ENCODE measurements around the gene ORC1. TPM values are rescaled to one million over a fixed set of nuclear protein-coding genes. Genes with fewer than 3 reads are reported as not detected.

The ORC1 gene
- total RNA-seq, 1 donor from 2014 or later, result not detected

DNA sequence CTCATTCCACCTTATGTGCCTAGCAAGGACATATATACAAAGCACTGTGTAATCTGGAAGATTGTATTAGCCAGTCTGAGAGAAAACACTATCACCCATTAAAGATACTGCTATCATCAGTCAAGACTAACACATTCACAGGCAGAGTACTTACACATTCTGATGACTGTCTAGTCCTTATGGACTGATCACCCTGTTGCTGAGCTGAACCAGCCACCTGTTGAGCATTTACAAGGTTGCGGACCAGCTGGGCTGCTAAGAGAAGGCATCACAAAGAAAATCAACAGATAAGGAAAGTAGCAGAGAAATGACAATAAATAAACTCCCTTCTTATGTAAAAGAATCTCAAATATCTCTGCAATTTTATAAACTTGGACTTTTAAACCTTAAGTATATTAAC lies 31.0 kb upstream of the ORC1 start:
- H3K36me3 ChIP-seq, result peaks cover 40 to 78% of the 10 kb centered on the region in 2 donors
- H3K27me3 ChIP-seq, result no peaks in the 10 kb centered on the region
- no peak overlapping the region for H3K4me3 ChIP-seq
- DNase-seq (ENCODE audit: low spot score in 2 of 2), result no peak
- intact Hi-C loops (cut with DNase I), result no loop called here
- TF ChIP-seq, protein P1, sequence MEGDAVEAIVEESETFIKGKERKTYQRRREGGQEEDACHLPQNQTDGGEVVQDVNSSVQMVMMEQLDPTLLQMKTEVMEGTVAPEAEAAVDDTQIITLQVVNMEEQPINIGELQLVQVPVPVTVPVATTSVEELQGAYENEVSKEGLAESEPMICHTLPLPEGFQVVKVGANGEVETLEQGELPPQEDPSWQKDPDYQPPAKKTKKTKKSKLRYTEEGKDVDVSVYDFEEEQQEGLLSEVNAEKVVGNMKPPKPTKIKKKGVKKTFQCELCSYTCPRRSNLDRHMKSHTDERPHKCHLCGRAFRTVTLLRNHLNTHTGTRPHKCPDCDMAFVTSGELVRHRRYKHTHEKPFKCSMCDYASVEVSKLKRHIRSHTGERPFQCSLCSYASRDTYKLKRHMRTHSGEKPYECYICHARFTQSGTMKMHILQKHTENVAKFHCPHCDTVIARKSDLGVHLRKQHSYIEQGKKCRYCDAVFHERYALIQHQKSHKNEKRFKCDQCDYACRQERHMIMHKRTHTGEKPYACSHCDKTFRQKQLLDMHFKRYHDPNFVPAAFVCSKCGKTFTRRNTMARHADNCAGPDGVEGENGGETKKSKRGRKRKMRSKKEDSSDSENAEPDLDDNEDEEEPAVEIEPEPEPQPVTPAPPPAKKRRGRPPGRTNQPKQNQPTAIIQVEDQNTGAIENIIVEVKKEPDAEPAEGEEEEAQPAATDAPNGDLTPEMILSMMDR (IDR thresholded peaks at IDR 0.05), result no peak
- no peaks in the 10 kb centered on the region for H3K4me1 ChIP-seq
- H3K9me3 ChIP-seq, result no peaks in the 10 kb centered on the region
- H3K27ac ChIP-seq, result no peak overlapping the region

DNA sequence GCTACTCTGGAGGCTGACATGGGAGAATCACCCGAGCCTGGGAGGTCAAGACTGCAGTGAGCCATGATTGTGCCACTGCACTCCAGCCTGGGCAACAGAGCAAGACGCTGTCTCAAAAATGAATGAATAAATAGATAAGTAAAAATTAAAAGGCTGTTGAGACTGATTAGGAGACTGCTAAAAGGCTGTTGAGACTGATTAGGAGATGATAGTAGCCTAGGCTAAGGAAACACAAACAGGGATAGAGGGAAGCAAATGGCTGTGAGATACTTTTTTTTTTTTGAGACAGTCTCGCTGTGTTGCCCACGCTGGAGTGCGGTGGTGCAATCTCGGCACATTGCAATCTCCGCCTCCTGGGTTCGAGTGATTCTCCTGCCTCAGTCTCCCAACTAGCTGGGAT lies 28.6 kb upstream of the ORC1 start:
- Histone ChIP-seq H3K27me3 (no peaks in the 10 kb centered on the region), H3K36me3 (peaks cover 41 to 78% of the 10 kb centered on the region in 2 donors), H3K4me1 (no peaks in the 10 kb centered on the region), H3K9me3 (no peaks in the 10 kb centered on the region), H3K4me3 (no peak overlapping the region), H3K27ac (no peak overlapping the region)
- no peak for DNase-seq (ENCODE audit: low spot score in 2 of 2)
- intact Hi-C loops (cut with DNase I), result no loop called here
- TF ChIP-seq, protein P1 (IDR thresholded peaks at IDR 0.05), result no peak

DNA sequence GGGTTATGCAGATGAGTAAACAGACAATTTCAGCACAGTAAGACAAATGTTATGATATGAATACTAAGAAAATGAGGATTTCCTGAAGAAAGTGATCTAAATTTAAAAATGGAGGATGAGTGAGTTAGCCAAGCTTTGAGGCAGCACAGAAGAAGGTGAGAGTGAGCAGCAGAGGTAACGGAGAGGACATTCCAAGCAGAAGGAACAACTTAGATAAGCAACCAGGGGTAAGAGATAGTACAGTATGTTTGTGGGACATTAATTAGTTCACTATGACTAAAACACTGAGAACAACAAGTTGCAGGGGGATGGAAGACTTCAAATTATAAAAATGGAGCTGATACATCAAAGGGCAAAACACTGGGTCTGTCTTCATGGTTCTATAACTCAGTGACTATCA lies 22.9 kb upstream of the ORC1 start:
- TF ChIP-seq, protein P1 (IDR thresholded peaks at IDR 0.05), result no peak
- Histone ChIP-seq H3K4me3 (no peak overlapping the region), H3K27me3 (no peaks in the 10 kb centered on the region), H3K9me3 (no peaks in the 10 kb centered on the region), H3K36me3 (peaks cover 27 to 54% of the 10 kb centered on the region in 2 donors), H3K27ac (no peak overlapping the region), H3K4me1 (no peaks in the 10 kb centered on the region)
- no peak for DNase-seq (ENCODE audit: low spot score in 2 of 2)
- intact Hi-C loops (cut with DNase I), result no loop called here

DNA sequence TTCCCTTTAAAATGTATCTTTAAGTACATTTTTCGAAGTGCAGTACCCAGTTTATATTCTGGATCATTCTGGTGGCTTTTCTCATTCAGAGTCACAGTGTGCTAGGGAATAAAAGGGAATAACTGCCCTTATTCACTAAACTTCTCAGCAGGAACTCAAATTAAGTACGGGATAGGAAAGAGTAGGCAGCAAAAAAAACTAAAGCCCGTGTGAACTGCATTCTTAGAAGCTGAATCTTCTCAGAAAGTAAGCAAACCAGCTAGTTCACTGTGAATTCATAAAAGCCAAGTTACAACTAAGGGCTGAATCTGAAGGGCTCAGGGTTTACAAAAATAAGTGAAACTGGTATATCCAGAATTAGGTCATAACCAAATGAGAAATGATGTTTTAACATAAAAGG lies 22.1 kb upstream of the ORC1 start:
- TF ChIP-seq, protein P1 (IDR thresholded peaks at IDR 0.05), result no peak
- peaks cover 26 to 53% of the 10 kb centered on the region in 2 donors for H3K36me3 ChIP-seq
- intact Hi-C loops (cut with DNase I), result no loop called here

DNA sequence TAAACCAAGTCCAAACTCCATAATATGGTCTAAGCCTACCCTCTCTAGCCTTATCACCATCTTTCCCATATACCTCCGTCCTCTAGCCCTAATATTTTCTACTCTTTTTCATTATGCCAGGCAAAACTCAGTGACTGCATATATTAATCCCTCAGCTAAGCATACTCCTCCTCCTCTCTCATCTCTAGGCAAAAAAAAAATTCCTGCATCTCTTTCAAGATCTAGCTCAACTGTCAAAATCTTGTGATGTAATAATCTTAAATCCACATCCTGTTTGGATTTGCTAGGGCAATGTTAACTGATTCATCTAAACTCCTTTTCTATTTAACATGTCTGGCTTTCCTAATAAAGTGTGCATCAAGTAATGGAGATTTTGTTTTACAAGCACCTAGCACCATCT lies 20.6 kb upstream of the ORC1 start:
- H3K4me3 ChIP-seq, result no peak overlapping the region
- no peak for DNase-seq (ENCODE audit: low spot score in 2 of 2)
- no peak overlapping the region for H3K27ac ChIP-seq
- TF ChIP-seq, protein P1 (IDR thresholded peaks at IDR 0.05), result no peak
- H3K27me3 ChIP-seq, result no peaks in the 10 kb centered on the region
- intact Hi-C loops (cut with DNase I), result no loop called here
- no peaks in the 10 kb centered on the region for H3K9me3 ChIP-seq
- peaks cover 15 to 49% of the 10 kb centered on the region in 2 donors for H3K36me3 ChIP-seq
- H3K4me1 ChIP-seq, result no peaks in the 10 kb centered on the region

More for the DNA sequence above, 22.1 kb upstream of the ORC1 start:
- Histone ChIP-seq H3K4me3 (no peak overlapping the region), H3K9me3 (no peaks in the 10 kb centered on the region), H3K27me3 (no peaks in the 10 kb centered on the region), H3K27ac (peak overlapping the region in 1 of 2 donors; percentile 25), H3K4me1 (no peaks in the 10 kb centered on the region)
- DNase-seq (ENCODE audit: low spot score in 2 of 2), result no peak

DNA sequence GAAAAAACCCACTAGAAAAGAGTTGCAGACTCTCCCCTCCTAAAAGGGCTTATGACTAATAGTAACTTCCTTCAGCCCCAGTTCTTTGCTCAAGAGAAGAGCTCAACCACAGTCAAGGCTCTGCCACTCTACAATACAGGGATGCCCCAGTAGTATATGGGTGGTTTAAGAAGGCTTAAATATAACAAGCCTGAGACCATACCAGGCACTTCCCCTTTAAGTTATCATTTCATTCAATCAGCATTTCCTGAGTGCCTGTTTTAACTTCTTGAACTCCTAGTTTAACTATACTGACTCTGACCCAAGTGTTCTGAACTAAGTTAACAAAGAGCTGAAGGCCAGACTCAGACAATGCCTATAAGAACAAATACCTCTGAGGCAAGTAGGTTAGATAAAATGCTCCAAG lies 20.0 kb upstream of the ORC1 start:
- intact Hi-C loops (cut with DNase I), result no loop called here
- TF ChIP-seq, protein P1 (IDR thresholded peaks at IDR 0.05), result no peak
- H3K9me3 ChIP-seq, result no peaks in the 10 kb centered on the region
- H3K27ac ChIP-seq, result no peak overlapping the region
- H3K36me3 ChIP-seq, result peaks cover 15 to 54% of the 10 kb centered on the region in 2 donors
- H3K27me3 ChIP-seq, result no peaks in the 10 kb centered on the region
- H3K4me3 ChIP-seq, result no peak overlapping the region
- no peak for DNase-seq (ENCODE audit: low spot score in 2 of 2)
- H3K4me1 ChIP-seq, result no peaks in the 10 kb centered on the region
